Hematopoietic multipotent progenitor cell treated with erythropoietin and hydrocortisone succinate and interleukin-3 and kit ligand, for 8 days (in vitro differentiated cells): Measurements from ENCODE around the gene DNAH3.
"Not testable (repeated sequence)": the region's sequence is repeated elsewhere in the genome, so short reads cannot be mapped to it uniquely, and the experiment has no call there.

Experiments
- DNase-seq: peaks from one replicate; pipeline ENCODE4 v3.0.0-alpha.2; 2015

DNAH3 gene

GRCh38 chr16:21120976-21121520, 29.6 kb downstream of the DNAH3 start:
- no peak for DNase-seq

- no peak for DNase-seq
These were observed 33.1 kb downstream of the DNAH3 start for GRCh38 chr16:21117567-21117966.

- peak; percentile 32 for DNase-seq
These were observed 34.4 kb downstream of the DNAH3 start for GRCh38 chr16:21116148-21116693.

GRCh38 chr16:21115551-21115950, 35.1 kb downstream of the DNAH3 start:
- DNase-seq: not testable (repeated sequence)

- no peak for DNase-seq
These were observed 46.4 kb downstream of the DNAH3 start for GRCh38 chr16:21103941-21104860.

- DNase-seq: peak; percentile 9
These were observed 48.8 kb downstream of the DNAH3 start for GRCh38 chr16:21101631-21102420.

- no peak for DNase-seq
These were observed 50.2 kb downstream of the DNAH3 start for GRCh38 chr16:21100447-21100846.

- DNase-seq: no peak
These were observed 53.5 kb downstream of the DNAH3 start for GRCh38 chr16:21097151-21097550.

- DNase-seq: not testable (repeated sequence)
These were observed 55.9 kb downstream of the DNAH3 start for GRCh38 chr16:21094719-21095118.

- no peak for DNase-seq
These were observed 57.7 kb downstream of the DNAH3 start for GRCh38 chr16:21092951-21093350.

- DNase-seq: no peak
These were observed 61.8 kb downstream of the DNAH3 start for GRCh38 chr16:21088646-21089538.

- no peak for DNase-seq
These were observed 62.5 kb downstream of the DNAH3 start for GRCh38 chr16:21088143-21088542.

GRCh38 chr16:21084631-21085225, 65.9 kb downstream of the DNAH3 start:
- no peak for DNase-seq

- DNase-seq: peak; percentile 54
These were observed 66.8 kb downstream of the DNAH3 start for GRCh38 chr16:21083729-21084268.

GRCh38 chr16:21081329-21081728, 69.3 kb downstream of the DNAH3 start:
- no peak for DNase-seq

- DNase-seq: no peak
These were observed 72.1 kb downstream of the DNAH3 start for GRCh38 chr16:21078563-21078962.

- no peak for DNase-seq
These were observed 74.3 kb downstream of the DNAH3 start for GRCh38 chr16:21076186-21076883.

GRCh38 chr16:21075252-21075651, 75.4 kb downstream of the DNAH3 start:
- DNase-seq: no peak

- no peak for DNase-seq
These were observed 77.7 kb downstream of the DNAH3 start for GRCh38 chr16:21072976-21073375.

GRCh38 chr16:21071741-21072140, 78.9 kb downstream of the DNAH3 start:
- no peak for DNase-seq

- DNase-seq: no peak
These were observed 80.1 kb downstream of the DNAH3 start for GRCh38 chr16:21070564-21070963.
